NCI-H2081 (cell line): ENCODE measurements around the gene PYM1.
"Not testable (repeated sequence)": the region's sequence is repeated elsewhere in the genome, so short reads cannot be mapped to it uniquely, and the experiment has no call there.

Experiments used
- DNase-seq, 2 experiments: peaks; one replicate each; lab custom pipeline; 2025; lab: John Stamatoyannopoulos, UW

The PYM1 gene

DNA sequence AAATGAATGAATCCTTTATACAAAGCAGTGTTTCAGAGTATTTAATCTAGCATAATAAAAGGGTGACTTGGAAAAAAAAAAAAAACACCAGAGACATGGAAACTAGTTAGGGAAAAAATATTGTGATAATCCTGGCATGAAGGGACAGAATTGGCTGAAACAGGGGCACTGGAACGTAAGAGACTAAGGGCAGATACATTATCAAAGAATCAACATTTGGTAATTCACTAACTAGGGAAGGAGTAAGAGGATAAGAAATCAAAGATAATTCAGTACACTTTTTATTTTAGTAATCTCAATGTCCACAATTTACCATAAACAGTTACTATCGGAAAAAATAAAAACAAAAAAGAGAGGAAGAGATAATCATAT is 18.2 kb downstream of the PYM1 start:
- DNase-seq = no peak

DNA sequence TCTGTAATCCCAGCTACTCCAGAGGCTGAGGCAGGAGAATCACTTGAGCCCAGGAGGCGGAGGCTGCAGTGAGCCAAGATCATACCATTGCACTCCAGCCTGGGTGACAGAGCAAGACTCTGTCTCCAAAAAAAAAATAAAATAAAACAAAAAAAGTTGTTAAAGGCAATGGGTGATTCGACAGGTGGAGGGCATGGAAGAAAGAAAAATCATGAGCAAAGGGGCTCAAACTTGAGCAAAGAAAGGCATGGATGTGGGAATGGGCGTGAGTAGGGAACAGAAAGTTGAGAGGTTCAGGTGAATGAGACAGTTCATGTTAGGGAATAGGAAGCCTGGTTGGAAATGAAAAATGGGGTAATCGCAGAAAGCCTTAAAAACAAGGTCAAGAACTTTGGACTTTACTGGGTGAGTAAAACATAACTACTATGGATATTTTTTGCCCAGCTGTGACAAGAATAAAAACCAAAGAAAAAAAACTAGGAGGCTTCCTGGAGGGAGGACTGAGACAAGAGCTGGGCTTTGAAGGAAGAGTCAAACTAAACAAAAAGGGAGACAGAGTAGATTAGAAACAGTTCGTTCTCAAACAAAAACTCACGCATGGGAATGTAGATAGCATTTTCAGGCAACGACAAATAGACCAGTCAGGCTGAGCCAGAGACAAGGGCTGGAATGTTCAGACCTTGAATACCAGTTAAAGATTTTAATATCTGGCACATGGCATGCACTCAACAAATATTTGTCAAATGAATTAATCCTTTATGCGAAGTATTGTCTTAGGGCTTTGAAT is 18.8 kb downstream of the PYM1 start:
- DNase-seq = no peak

DNA sequence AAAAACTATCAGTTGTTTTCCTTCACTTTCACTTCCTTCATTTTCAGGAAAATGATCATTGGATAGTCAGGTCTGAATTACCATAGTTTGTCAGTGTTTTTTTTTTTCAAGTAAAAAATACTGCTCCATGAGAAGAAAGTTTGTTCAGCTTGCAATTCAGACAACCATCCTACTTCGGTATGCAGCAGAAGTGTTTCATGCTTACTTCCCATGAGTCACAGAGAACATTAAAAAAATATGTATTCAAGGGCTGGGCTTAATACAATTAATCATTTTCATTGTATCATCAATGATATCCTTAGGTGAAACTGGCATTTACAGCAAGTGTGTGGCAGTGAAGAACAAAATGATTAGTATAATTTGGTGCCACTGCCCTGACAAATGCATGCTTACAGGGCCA is 21.6 kb downstream of the PYM1 start:
- DNase-seq = no peak

DNA sequence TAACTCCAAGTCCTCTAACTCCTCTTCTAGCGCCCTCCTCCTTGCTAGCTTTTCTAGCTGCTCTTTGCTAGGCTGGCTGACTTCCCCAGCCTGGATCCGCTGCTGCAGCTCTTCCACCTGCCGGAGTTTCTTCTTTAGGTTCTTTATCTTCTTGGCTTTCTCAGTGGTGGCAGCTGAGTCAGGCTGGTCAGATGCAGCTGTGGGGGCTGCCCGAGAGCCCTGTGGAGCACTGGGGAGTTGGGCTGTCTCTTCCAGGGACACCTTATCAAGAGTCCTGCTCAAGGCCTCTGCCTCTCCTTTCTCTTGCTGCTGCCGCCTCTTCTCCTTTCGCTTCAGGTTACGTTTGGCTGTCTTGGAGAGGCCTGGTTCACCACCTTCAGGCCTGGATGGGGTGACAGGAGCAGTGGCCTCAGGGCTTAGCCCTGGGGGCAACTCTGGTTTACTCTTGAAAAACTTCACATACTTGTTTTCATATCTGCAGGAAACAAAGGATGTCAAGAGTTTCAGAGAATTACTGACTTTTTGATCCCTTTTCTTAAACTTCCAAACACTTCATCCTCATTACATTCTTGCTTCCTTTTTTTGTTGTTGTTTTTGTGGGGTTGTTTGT is 25.7 kb downstream of the PYM1 start:
- no peak for DNase-seq

DNA sequence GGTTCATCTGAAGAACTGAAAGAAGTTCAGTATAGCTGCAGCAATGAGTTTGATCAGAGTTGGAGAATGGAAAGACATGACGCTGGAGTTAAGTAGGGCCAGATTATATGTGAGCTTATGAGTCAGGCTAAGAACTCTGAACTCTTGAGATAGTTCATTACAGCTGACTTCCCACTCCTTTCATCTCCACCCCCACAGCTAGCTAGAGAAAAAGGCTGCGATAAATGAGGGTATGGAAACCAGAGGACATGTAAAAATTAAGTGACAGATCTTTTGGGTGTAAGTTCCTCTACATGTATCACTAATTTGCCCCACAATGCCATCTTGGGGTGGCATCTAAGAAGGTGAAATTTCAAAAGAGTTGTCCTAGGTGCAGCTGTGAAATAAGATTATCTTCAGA is 28.6 kb downstream of the PYM1 start:
- DNase-seq = no peak

DNA sequence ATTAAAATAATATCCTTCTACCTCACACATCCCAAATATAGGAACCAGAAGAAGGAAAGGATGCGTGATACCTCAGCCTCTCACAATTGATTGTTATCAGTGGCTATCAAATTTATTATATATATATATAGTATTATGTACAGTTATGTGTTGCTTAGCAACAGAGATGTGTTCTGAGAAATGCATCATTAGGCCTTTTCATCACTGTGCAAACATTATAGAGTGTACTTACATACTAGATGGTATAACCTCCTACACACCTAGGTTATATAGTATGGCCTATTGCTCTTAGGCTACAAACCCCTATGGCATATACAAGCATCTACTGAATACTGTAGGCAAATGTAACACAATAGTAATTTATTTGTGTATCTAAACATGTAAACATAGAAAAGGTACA is 34.0 kb downstream of the PYM1 start:
- DNase-seq = no peak

DNA sequence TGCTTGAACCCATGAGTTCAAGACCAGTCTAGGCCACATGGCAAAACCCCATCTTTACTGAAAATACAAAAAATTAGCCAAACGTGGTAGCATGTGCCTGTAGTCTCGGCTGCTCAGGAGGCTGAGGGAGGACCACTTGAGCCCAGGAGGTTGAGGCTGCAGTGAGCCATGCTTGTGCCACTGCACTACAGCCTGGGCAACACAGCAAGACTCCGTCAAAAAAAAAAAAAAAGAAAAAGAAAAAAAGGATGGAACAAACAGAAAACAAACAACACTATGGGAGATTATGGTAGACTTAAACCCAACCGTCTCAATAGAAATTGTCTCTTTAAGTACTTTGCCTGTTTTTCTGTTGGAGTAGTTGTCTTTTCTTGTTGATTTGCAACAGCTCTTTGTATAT is 36.4 kb downstream of the PYM1 start:
- DNase-seq = no peak

DNA sequence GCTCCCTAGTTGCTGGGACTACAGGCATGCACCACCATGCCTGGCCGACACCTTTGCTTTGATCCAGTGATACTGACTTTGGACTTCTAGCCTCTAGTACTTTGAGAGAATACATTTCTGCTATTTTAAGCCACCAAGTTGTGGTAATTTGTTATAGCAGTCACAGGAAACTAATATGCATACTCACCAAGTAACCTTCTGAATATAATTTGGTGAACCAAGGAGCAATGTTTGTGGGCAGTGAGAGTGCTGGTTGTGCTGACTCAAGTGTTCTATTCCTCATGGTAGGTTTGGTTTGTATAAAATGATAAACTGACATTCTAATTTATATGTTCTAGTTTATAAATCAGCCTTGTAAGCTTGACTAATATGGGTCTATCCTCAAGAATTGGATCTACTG is 42.6 kb downstream of the PYM1 start:
- DNase-seq = no peak

DNA sequence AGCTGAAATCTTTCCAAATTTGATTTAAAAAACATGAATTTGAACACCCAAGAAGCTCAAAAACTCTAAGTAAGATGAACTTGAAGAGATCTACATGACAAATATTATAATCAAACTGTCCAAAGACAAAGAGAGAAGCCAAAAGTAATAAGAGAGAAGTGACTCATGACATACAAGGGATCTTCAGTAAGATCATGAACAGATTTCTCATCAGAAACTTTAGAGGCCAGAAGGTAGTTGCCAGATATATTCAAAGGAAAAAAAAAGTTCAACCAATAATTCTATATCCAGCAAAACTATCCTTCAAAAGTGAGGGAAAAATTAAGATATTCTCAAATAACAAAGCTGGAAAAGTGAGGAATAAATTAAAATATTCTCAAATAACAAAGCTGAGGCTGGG is 49.9 kb downstream of the PYM1 start:
- DNase-seq = no peak

DNA sequence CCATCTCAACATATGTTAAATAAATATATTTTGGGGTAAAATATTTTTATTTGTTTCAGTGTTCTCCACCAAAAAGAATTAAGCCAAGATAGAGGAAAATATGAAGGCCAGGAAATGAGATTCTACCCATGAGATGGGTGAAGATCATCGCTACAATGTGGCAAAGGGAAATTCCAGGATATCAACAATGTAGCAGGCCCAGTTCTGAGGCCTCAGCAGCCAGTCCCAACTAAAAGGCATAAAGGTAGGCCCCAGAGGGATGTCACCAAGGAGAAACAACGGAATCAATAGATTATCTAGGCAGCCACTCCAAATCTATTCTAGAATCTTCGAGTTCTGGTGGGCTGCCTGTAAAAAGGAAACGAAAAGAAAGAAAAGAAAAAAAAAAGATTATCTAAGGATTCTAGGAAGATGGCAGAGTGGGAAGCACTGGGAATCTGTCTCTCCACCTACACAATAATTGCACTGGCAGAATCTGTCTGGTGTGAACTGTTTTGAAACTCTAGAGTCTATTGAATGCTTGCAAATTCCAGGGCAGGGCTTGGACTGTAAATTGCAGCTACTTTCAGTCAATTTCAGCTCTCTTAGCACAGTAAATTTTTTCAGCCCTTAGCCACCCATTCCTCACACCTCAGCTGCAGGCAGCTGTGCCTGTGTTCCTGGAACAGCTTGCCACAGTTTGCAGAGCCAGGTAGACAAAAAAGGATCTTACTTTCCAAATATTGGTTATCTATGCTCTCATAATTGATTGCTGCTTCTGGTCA is 51.8 kb downstream of the PYM1 start:
- DNase-seq = no peak

DNA sequence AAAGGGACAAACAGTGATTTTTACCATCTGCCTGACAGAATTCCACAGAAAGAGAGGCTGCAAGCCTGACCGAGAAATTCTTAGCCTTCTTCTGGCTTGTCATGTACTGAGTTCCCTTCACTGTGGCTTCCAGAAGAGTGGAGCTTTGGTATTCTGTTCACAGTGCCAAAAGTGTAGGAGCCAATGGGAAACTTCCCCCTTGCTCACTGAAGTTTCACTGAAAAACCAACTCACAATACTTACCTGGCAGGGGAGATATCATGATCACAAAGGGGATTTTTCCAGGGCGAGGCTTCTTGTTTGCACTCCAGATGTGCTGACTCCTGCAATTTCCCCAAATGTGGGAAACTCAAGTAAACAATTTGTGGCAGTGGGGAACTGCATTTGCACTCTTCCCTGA is 53.3 kb downstream of the PYM1 start:
- no peak for DNase-seq

DNA sequence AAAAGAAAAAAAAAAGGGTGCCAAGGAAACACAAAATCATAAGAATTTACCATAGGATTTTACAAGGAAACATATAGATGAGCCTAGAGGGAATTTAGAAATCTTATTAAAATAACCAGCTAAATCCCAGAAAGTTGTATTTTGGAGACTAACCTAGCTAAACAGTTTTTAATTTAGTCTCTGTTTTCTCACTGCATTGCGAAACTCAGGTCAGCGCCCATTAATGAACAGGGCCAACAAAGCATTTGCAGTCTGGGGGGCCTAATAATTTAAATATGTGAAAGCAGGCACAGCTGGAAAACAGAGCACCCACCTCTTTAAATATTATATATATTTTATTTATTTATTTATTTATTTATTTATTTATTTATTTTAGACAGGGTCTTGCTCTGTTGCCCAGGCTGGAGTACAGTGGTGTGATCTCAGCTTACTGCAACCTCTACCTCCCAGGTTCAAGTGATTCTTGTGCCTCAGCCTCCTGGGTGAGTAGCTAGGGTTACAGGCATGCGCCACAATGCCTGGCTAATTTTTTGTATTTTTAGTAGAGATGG is 61.2 kb downstream of the PYM1 start:
- DNase-seq = not testable (repeated sequence)

DNA sequence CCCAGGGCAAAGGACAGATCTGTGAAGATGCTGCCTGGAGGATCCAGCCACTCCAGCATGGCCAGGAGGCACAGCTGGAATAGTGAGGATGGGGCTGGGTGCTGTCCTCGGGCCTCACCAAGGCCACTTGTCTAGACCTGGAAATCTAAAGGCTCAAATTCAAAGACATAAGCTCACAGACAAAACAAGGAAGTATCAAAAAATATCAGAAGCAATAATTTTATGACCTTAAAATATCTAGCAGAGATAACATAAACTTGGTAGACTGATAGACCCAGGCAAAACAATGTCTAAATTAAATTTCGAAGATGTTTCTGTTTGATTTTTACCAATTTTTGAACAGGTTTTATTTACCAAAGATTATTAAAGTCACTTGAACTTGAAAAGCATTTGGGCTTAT is 62.4 kb downstream of the PYM1 start:
- no peak for DNase-seq

DNA sequence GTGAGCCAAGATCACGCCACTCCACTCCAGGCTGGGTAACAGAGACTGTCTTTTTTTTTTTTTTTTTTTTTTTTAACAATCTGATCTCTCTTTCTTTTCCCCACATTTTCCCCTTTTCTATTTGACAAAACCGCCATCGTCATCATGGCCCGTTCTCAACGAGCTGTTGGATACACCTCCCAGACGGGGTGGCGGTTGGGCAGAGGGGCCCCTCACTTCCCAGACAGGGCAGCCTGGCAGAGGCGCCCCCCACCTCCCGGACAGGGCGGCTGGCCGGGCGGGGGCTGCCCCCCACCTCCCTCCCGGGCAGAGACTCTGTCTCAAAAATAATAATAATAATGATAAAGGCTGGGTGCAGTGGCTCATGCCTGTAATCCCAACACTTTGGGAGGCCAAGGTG is 64.8 kb downstream of the PYM1 start:
- DNase-seq = not testable (repeated sequence)

DNA sequence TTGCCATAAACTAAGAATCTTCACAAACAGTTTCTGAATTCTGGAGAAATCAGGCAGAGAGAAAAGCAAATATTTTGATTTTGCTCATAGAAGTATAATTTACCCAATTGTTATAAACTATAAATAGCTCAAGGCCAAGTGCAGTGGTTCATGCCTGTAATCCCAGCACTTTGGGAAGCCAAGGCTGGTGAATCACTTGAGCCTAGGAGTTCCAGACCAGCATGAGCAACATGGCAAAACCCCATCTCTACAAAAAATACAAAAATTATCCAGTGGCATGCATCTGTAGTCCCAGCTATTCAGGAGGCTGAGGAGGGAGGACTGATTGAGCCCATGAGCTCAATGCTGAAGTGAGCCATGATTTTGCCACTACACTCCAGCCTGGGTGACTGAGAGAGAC is 65.4 kb downstream of the PYM1 start:
- DNase-seq = no peak

DNA sequence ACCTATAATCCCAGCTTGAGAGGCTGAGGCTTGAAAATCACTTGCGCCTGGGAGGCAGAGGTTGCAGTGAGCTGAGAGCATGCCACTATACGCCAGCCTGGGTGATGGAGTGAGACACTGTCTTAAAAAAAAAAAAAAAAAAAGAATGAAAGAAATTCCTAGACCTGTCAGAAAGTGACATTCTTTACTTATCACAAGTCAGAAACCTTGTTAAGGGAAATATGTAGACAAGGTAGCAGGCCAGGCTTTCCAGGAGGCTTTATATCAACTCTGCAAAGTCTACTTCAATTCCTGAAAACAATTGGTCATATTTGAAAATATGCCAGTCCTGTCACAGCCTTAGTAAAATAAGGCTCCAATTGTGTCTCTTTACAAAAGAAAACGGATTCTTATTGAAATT is 65.8 kb downstream of the PYM1 start:
- no peak for DNase-seq

DNA sequence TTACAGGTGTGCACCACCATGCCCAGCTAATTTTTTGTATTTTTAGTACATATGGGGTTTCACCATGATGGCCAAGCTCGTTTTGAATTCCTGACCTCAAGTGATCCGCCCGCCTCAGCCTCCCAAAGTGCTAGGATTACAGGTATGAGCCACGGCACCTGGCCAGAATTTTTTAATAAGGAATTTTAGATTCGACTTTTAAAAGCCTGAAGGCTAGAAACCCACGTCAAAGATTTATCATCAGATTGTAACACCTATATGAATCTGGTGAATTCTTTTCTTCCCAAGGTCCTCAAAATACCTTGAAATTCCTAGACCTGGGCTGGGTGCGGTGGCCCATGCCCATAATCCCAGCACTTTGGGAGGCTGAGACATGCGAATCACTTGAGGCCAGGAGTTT is 66.3 kb downstream of the PYM1 start:
- no peak for DNase-seq

DNA sequence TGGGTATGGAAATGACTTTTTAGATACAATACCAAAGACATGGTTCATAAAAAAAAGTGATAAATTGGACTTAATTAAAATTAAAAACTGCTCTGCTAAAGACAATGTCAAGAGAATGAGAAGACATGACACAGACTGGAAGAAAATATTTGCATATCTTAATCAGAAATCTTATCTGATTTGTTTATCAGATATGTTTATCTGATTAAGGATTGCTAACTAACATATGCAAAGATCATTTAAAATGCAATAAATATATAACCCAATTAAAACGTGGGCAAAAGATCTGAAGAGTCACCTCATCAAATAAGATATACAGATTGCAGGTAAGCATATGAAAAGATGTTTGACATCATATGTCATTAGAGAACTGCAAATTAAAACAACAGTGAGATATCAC is 75.0 kb downstream of the PYM1 start:
- no peak for DNase-seq
